CD4-positive, alpha-beta T cell treated with Interleukin-6 for 4 hours (primary cell): Measurements from ENCODE around the gene LCE5A.
"Not testable (repeated sequence)": the region's sequence is repeated elsewhere in the genome, so short reads cannot be mapped to it uniquely, and the experiment has no call there.

ENCODE experiments used
- DNase-seq: peaks from one replicate; pipeline ENCODE4 v3.0.0-alpha.2; 2020; ENCODE audit warnings: mixed read lengths

Gene LCE5A, protein sequence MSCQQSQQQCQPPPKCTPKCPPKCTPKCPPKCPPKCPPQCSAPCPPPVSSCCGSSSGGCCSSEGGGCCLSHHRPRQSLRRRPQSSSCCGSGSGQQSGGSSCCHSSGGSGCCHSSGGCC

GRCh38 chr1:152510503-152510902 is at the start of gene LCE5A:
Gene LCE5A, plus strand, starts transcription at chr1:152510803. Its CDS starts 732 bp downstream, at chr1:152511535.
- DNase-seq = no peak

GRCh38 chr1:152461544-152461943 is 49.1 kb upstream of the LCE5A start:
- DNase-seq = peak; percentile 70

- no peak for DNase-seq
These were observed 48.0 kb upstream of the LCE5A start for GRCh38 chr1:152462636-152463035.

- no peak for DNase-seq
These were observed 44.4 kb upstream of the LCE5A start for GRCh38 chr1:152466217-152466616.

- DNase-seq = no peak
These were observed 36.6 kb upstream of the LCE5A start for GRCh38 chr1:152473887-152474537.

DNA sequence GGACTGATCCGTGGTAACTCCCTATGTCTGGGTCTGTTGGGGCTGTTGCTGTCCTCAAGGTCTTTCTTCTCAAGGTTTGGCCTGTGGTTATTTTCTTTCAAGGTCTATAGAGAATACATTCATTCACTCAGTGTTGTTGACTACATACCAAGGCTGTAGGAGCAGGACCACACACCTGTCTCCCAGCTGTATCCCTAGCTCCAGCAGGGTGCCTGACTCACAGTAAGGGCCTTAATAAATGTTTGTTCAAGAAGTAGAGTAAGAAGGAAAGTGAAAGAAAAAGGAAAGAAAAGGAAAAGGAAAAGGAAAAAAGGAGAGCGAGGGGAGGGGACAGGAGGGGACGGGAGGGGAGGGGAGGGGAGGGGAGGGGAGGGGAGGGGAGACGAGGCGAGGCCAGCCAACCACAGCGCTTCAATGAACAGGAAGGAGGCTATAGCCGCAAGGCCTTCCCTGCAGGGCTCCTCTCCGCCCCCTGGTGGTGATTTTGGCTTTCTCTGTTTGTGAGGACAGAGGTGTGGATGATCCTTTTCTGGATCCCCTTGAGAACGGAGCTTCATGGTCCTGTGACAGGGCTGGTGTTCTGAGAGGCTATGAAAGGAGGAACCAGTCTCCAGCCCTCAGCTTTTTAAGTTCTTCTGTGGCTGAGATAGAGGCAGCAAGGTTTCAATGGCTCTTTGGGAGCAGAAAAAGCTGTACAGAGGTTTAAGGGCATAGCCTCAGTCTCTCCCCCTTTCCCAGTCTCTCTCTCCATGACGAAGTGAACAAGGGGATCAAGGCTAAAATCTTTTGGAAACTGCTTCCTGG is 30.6 kb upstream of the LCE5A start:
- DNase-seq = peak; percentile 68

- no peak for DNase-seq
These were observed 28.5 kb upstream of the LCE5A start for GRCh38 chr1:152481869-152482664.

GRCh38 chr1:152486400-152487006 is 24.1 kb upstream of the LCE5A start:
- no peak for DNase-seq

DNA sequence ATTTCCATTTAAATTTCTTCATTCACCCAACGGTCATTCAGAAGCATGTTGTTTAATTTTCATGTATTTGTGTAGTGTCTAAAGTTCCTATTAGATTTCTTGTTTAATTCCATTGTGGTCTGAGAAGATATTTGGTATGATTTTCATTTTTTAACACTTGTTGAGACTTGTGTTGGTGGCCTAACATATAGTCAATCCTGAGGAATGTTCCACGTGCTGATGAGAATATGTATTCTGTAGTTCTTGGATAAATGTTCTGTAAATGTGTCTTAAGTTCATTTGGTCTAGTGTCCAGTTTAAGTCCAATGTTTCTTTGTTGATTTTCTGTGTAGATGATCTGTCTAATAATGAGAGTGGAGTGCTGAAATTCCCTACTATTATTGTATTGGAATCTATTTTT is 22.7 kb upstream of the LCE5A start:
- no peak for DNase-seq

DNA sequence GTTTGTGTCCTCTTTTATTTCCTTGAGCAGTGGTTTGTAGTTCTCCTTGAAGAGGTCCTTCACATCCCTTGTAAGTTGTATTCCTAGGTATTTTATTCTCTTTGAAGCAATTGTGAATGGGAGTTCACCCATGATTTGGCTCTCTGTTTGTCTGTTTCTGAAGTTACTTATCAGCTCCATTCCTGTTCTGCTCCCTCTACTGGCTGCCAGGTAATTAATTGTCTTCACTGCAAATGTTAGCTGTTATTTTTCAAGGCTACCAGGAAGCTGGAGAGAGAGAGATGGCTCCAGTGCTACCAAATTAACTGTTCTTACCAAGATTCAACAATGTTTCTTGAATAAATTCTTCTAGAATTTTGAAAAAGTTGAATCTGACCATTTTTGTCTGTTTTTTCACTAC is 19.1 kb upstream of the LCE5A start:
- not testable (repeated sequence) for DNase-seq

DNA sequence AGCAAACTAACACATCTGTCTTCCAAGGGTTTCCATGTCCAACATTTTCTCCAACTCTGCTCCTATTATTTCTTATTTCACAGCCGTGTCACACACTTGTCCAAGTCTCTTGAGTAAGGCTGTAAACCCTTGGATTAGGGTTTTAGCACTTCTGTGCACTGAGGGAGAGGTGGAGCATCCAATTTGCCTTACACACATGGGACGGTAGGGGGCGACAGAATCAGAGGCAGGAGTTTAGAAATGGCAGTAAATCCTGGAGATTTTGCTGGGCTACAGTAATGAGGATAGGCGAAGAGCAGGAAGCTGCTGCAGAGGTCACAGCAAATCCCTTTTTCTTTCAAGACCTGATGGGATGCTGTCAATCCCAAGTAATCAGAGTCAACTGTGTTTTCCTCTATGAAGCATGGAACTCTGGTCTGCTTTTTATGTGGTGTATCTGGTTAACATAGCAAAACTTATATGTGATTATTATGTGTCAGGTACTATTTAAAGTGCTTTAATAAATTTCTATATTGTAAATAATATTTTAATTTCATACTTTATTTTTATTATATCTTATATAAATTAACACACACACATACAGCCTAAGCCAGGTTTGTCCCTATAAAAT is 15.4 kb upstream of the LCE5A start:
- DNase-seq = no peak

GRCh38 chr1:152497273-152497672 is 13.3 kb upstream of the LCE5A start:
- DNase-seq = no peak

- no peak for DNase-seq
These were observed 8.9 kb upstream of the LCE5A start for GRCh38 chr1:152501704-152502103.

- DNase-seq = no peak
These were observed 8.0 kb upstream of the LCE5A start for GRCh38 chr1:152502496-152503180.

DNA sequence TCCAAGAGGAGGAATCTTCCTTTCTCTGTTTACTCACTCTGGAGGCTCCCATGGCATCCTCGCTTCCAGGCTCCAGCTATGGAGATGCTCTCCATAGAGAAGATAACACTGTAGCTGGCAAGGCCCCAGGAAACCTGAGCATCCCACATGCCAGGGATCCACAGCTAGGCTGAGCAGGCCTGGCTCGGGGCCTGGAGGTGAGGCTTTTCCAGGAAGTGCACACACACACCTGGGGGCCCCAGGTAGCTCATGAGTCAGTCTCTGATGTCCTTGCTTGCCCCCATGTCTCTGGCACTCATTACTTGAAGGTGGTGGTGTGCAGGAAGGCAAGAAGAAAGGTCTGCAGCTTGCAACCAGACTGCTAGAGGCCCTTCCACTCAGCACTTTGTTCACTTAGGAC is 5.5 kb upstream of the LCE5A start:
- no peak for DNase-seq

GRCh38 chr1:152506899-152507498 is 3.6 kb upstream of the LCE5A start:
- DNase-seq = no peak

DNA sequence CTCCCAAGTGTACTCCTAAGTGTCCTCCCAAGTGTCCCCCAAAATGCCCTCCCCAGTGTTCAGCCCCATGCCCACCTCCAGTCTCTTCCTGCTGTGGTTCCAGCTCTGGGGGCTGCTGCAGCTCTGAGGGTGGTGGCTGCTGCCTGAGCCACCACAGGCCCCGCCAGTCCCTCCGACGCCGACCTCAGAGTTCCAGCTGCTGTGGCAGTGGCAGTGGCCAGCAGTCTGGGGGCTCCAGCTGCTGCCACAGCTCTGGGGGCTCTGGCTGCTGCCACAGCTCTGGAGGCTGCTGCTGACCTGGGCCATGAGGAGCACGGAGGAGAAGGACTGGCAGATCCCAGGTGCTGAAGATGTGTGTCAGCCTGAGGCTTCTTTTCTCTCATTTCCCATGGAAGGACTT is 993 bp downstream of the LCE5A start:
- DNase-seq = no peak

GRCh38 chr1:152513081-152513480 is 2.5 kb downstream of the LCE5A start:
- DNase-seq = no peak

DNA sequence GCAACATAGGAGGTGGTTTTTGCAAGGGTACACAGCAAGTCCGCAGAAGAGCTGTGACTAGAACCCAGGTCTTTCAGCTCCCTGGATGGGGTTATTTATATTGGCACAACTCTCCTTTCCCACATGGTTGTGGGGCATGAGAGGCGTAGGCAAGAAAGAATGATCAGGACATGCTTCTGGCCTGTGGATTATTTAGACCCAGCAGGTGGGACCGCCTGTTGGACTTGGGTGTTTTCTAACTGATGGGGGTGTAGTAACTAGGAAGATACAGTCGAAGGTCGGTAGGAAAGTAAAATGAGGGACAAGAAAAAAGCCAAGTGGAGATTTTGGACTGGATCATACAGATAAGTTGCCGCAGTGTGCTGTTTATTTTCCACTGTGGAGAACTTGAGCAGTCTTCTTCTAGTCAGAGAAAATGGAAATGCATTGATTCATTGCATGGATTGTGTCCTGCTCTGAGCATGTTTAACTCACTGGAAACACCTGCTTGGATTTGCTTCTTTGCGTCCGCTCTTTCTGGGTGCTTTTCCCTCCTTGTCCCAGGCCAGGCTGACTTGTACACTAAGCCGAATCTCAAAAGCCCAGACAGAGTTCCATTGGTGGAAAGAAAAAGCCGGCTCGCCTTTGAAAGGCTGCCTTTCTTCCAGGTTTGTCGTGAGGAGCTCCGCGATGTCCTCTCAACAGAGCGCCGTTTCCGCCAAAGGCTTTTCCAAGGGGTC is 4.3 kb downstream of the LCE5A start:
- no peak for DNase-seq

- DNase-seq = no peak
These were observed 4.8 kb downstream of the LCE5A start for GRCh38 chr1:152515434-152515783.

DNA sequence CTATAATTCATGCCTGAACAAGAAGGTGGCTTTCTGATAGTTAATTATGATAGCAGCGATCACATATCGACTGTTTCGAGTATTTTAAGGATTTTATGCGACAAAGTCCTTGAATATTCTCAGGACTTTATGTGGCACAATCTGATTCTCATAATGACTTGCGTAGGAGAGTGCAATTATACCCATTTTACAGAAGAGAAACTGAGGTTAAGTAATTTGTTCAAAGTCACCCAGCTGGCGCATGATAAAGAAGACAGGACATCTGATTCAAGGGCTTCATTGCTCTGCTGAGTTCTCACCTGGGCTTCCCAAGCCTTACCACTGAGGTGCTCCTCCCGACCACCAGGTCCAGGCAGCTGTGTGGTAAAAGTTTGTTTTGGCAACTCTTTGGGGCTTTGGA is 5.5 kb downstream of the LCE5A start:
- no peak for DNase-seq
